GM23338 (cell line): ENCODE results near the gene TTC3. TPM values are rescaled to one million over a fixed set of nuclear protein-coding genes. Genes with fewer than 3 reads are reported as not detected.

ENCODE experiments used
- ATAC-seq: fragments of 200-7000 bp; cut with Tn5 transposase; 3 replicates; pipeline ENCODE4 v1.9.1; 2020
- DNase-seq: peaks from one replicate; pipeline ENCODE4 v3.0.0-alpha.2; 2015; ENCODE audit warnings: low spot score
- H2AFZ ChIP-seq: fragments of 200-600 bp; sonication (generic); 2 replicates; pipeline ENCODE4 v1.8.0; 2016; ENCODE audit warnings: antibody characterized with exemption, mild to moderate bottlenecking, moderate library complexity
- H3F3A ChIP-seq: fragments of 200-600 bp; sonication (generic); replicated peaks from 2 replicates; pipeline ENCODE4 v1.8.0; 2017; ENCODE audit warnings: antibody characterized with exemption, mixed run types, low read depth
- H3K27ac ChIP-seq: fragments of 200-600 bp; sonication (generic); 2 replicates; pipeline ENCODE4 v1.6.1; 2016; ENCODE audit warnings: low read depth
- H3K27me3 ChIP-seq: fragments of 200-600 bp; sonication (generic); 2 replicates; pipeline ENCODE4 v1.8.0; 2016; ENCODE audit warnings: mild to moderate bottlenecking, mixed run types, moderate library complexity; ENCODE audit not compliant: insufficient read depth
- H3K36me3 ChIP-seq: fragments of 200-600 bp; sonication (generic); 2 replicates; pipeline ENCODE4 v1.8.0; 2016; ENCODE audit warnings: mild to moderate bottlenecking; ENCODE audit not compliant: insufficient read depth
- H3K4me1 ChIP-seq: fragments of 200-600 bp; sonication (generic); 2 replicates; pipeline ENCODE4 v1.8.0; 2016; ENCODE audit warnings: mild to moderate bottlenecking, moderate library complexity; ENCODE audit not compliant: insufficient read depth
- H3K4me2 ChIP-seq: fragments of 200-600 bp; sonication (generic); 2 replicates; pipeline ENCODE4 v1.7.1; 2017; ENCODE audit warnings: mixed run types
- H3K4me3 ChIP-seq: fragments of 200-600 bp; sonication (generic); 2 replicates; pipeline ENCODE4 v1.6.1; 2016; ENCODE audit warnings: mixed run types
- H3K79me2 ChIP-seq: fragments of 200-600 bp; sonication (generic); replicated peaks from 2 replicates; pipeline ENCODE4 v1.8.0; 2017; ENCODE audit warnings: mild to moderate bottlenecking; ENCODE audit not compliant: insufficient read depth
- H3K9me2 ChIP-seq: fragments of 200-600 bp; sonication (generic); 2 replicates; pipeline ENCODE4 v1.8.0; 2017; ENCODE audit not compliant: insufficient read depth
- H4K20me1 ChIP-seq: fragments of 200-600 bp; sonication (generic); replicated peaks from 2 replicates; pipeline ENCODE4 v1.8.0; 2017; ENCODE audit warnings: mild to moderate bottlenecking; ENCODE audit not compliant: insufficient read depth
- H3K27ac Mint-ChIP-seq: 2 replicates; pipeline ENCODE4 v1.8.0; 2020; ENCODE audit warnings: inconsistent platforms, mild to moderate bottlenecking, moderate library complexity, mixed read lengths
- H3K27me3 Mint-ChIP-seq: 3 replicates; pipeline ENCODE4 v1.8.0; 2022; ENCODE audit warnings: low read depth, mild to moderate bottlenecking, moderate library complexity, mixed read lengths, inconsistent platforms; ENCODE audit not compliant: insufficient read depth, poor library complexity
- H3K36me3 Mint-ChIP-seq: 3 replicates; pipeline ENCODE4 v1.8.0; 2021; ENCODE audit warnings: low read depth, mild to moderate bottlenecking, inconsistent platforms, moderate library complexity, mixed read lengths
- H3K4me1 Mint-ChIP-seq: 3 replicates; pipeline ENCODE4 v1.8.0; 2020; ENCODE audit warnings: mild to moderate bottlenecking, inconsistent platforms, mixed read lengths
- H3K4me3 Mint-ChIP-seq: 3 replicates; pipeline ENCODE4 v1.8.0; 2021; ENCODE audit warnings: moderate library complexity, mild to moderate bottlenecking, inconsistent platforms, mixed read lengths
- H3K9me3 Mint-ChIP-seq: 3 replicates; pipeline ENCODE4 v1.8.0; 2020; ENCODE audit warnings: moderate library complexity, mild to moderate bottlenecking, inconsistent platforms, mixed read lengths
- ETS1 ChIP-seq: IDR thresholded peaks from 2 replicates; pipeline ENCODE4 v1.6.1; 2016; ENCODE audit warnings: antibody characterized with exemption
- EZH2 ChIP-seq: fragments of 200-600 bp; sonication (generic); IDR thresholded peaks from one replicate; pipeline ENCODE4 v1.8.0; 2017; ENCODE audit warnings: antibody characterized with exemption, mild to moderate bottlenecking, low read depth; ENCODE audit not compliant: unreplicated experiment
- EZH2phosphoT487 ChIP-seq: fragments of 200-600 bp; sonication (generic); IDR thresholded peaks from one replicate; pipeline ENCODE4 v1.8.1; 2018; ENCODE audit warnings: antibody characterized with exemption; ENCODE audit not compliant: unreplicated experiment
- NANOG ChIP-seq: IDR thresholded peaks from 2 replicates; pipeline ENCODE4 v1.6.1; 2016; ENCODE audit warnings: antibody characterized with exemption, borderline replicate concordance
- POLR2AphosphoS5 ChIP-seq: IDR thresholded peaks from 2 replicates; pipeline ENCODE4 v1.6.1; 2016; ENCODE audit warnings: antibody characterized with exemption, low read depth
- REST ChIP-seq: IDR thresholded peaks from one replicate; pipeline ENCODE4 v1.6.1; 2018; ENCODE audit warnings: antibody characterized with exemption; ENCODE audit not compliant: unreplicated experiment
- ZNF114 ChIP-seq: fragments of 250-450 bp; sonication (Bioruptor Pico); IDR thresholded peaks from 2 replicates; pipeline ENCODE4 v1.5.0; 2020; ENCODE audit warnings: mild to moderate bottlenecking, moderate library complexity
- ZNF462 ChIP-seq: fragments of 250-450 bp; sonication (Bioruptor Pico); IDR thresholded peaks from 2 replicates; pipeline ENCODE4 v1.5.0; 2020; ENCODE audit warnings: mild to moderate bottlenecking, moderate library complexity
- polyA plus RNA-seq: library from polyadenylated mRNA; unstranded; fragments of >200 nt; fragmentation: Nextera tagmentation; extraction: Ambion mirVana; gene quantifications from 2 replicates; pipeline ENCODE4 v1.2.1, GENCODE V29; 2016
- total RNA-seq: library from RNA; depleted of rRNA; stranded (reverse); fragments of >200 nt; shearing (Covaris generic); gene quantifications from 2 replicates; pipeline ENCODE4 v1.2.3, GENCODE V29; 2014
- TF ChIP-seq, protein P1 (sequence below), 2 experiments: fragments of 200-600 bp in 1 of 2; sonication (generic) in 1 of 2; conservative IDR thresholded peaks; 2 replicates each; pipeline versions ENCODE4 v1.5.1 to v1.6.1; 2016 to 2017; ENCODE audit warnings: antibody characterized with exemption in 2 of 2, low read depth in 2 of 2, mild to moderate bottlenecking in 2 of 2, moderate library complexity in 1 of 2

TTC3 gene
- total and polyA plus RNA-seq, 2 experiments from 2014 or later, result 28.9 to 48.6 TPM

GRCh38 chr21:37074197-37074510 is 1.1 kb downstream of the TTC3 start:
- DNase-seq (peak; percentile 17), ATAC-seq (no peak; the same call in 2 of the 3 replicates)
- peak overlapping the region; percentile 72 for H3K4me3 ChIP-seq
- peaks cover 44% of the 10 kb centered on the region for H3K27me3 ChIP-seq
- peaks cover 5% of the 10 kb centered on the region; the same call in 1 of the 2 replicates for H3K4me1 ChIP-seq
- Mint-ChIP-seq H3K36me3 (peaks cover 6% of the 10 kb centered on the region; the same call in 2 of the 3 replicates), H3K4me1 (peaks cover 20% of the 10 kb centered on the region), H3K9me3 (peaks cover 3% of the 10 kb centered on the region; the same call in 1 of the 3 replicates), H3K4me3 (peak overlapping the region; percentile 88), H3K27ac (no peak overlapping the region), H3K27me3 (peaks cover 31% of the 10 kb centered on the region)
- H3K27ac ChIP-seq, result no peak overlapping the region
- H3K4me2 ChIP-seq, result peak overlapping the region; percentile 89
- H3K79me2 ChIP-seq, result peaks cover 31% of the 10 kb centered on the region
- H3K36me3 ChIP-seq, result no peaks in the 10 kb centered on the region
- no peaks in the 10 kb centered on the region for H3K9me2 ChIP-seq
- TF ChIP-seq EZH2, result peak; percentile 50
- TF ChIP-seq EZH2phosphoT487, result no peak
- H3F3A ChIP-seq, result no peaks in the 10 kb centered on the region
- H4K20me1 ChIP-seq, result peaks cover 4% of the 10 kb centered on the region
- H2AFZ ChIP-seq, result 0 out of 2 replicates have a peak overlapping the region, but pooled peaks have one; percentile 87

- H3K4me2 ChIP-seq, result peak overlapping the region; percentile 89
- H3K9me2 ChIP-seq, result no peaks in the 10 kb centered on the region
- H3K27me3 ChIP-seq, result peaks cover 44% of the 10 kb centered on the region
- Mint-ChIP-seq H3K27me3 (peaks cover 31% of the 10 kb centered on the region), H3K27ac (no peak overlapping the region), H3K4me1 (peaks cover 20% of the 10 kb centered on the region), H3K9me3 (peaks cover 3% of the 10 kb centered on the region; the same call in 1 of the 3 replicates), H3K36me3 (peaks cover 6% of the 10 kb centered on the region; the same call in 2 of the 3 replicates), H3K4me3 (peak overlapping the region; percentile 88)
- H3K27ac ChIP-seq, result no peak overlapping the region
- 0 out of 2 replicates have a peak overlapping the region, but pooled peaks have one; percentile 87 for H2AFZ ChIP-seq
- peaks cover 31% of the 10 kb centered on the region for H3K79me2 ChIP-seq
- H3K4me1 ChIP-seq, result peaks cover 5% of the 10 kb centered on the region; the same call in 1 of the 2 replicates
- peaks cover 4% of the 10 kb centered on the region for H4K20me1 ChIP-seq
- peak overlapping the region; percentile 72 for H3K4me3 ChIP-seq
- no peaks in the 10 kb centered on the region for H3F3A ChIP-seq
- ATAC-seq (no peak), DNase-seq (no peak)
- H3K36me3 ChIP-seq, result no peaks in the 10 kb centered on the region
- TF ChIP-seq REST, result no peak
- no peak for TF ChIP-seq ETS1
- no peak for TF ChIP-seq POLR2AphosphoS5
- no peak for TF ChIP-seq NANOG
- no peak for TF ChIP-seq ZNF114 (CRISPR knock-in tag)
- TF ChIP-seq, protein P1, sequence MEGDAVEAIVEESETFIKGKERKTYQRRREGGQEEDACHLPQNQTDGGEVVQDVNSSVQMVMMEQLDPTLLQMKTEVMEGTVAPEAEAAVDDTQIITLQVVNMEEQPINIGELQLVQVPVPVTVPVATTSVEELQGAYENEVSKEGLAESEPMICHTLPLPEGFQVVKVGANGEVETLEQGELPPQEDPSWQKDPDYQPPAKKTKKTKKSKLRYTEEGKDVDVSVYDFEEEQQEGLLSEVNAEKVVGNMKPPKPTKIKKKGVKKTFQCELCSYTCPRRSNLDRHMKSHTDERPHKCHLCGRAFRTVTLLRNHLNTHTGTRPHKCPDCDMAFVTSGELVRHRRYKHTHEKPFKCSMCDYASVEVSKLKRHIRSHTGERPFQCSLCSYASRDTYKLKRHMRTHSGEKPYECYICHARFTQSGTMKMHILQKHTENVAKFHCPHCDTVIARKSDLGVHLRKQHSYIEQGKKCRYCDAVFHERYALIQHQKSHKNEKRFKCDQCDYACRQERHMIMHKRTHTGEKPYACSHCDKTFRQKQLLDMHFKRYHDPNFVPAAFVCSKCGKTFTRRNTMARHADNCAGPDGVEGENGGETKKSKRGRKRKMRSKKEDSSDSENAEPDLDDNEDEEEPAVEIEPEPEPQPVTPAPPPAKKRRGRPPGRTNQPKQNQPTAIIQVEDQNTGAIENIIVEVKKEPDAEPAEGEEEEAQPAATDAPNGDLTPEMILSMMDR (conservative IDR thresholded peaks at IDR 0.05; ENCODE audit: low read depth in 2 of 2), result no peak
- TF ChIP-seq ZNF462 (CRISPR knock-in tag), result no peak
- TF ChIP-seq EZH2, result no peak
Measured at GRCh38 chr21:37074546-37074945, 1.5 kb downstream of the TTC3 start.
